GM12878 (cell line): ENCODE results near the gene LMBR1. TPM values are rescaled to one million over a fixed set of nuclear protein-coding genes. Genes with fewer than 3 reads are reported as not detected.

Experiments used
- ATAC-seq: fragments of 200-7000 bp; cut with Tn5 transposase; 3 replicates; pipeline ENCODE4 v1.9.1; 2020; ENCODE audit warnings: mild to moderate bottlenecking, moderate library complexity
- BruUV-seq: library from RNA; stranded (reverse); fragments of 400-500 nt; replicated peaks from 2 replicates; lab custom pipeline; 2021; lab: Mats Ljungman, UMichigan
- CTCF ChIA-PET: fragments of 300-600 bp; sonication (Branson Sonifier 250); formaldehyde crosslinking; extraction: SDS; loops from one replicate; lab custom pipeline; 2021; ENCODE audit warnings: inconsistent platforms; lab: Yijun Ruan, JAX
- POLR2A ChIA-PET: fragments of 350-600 bp; formaldehyde crosslinking; extraction: SDS; loops from one replicate; lab custom pipeline; 2021; ENCODE audit warnings: inconsistent platforms; lab: Charles Lee
- RAD21 ChIA-PET: fragments of 300-600 bp; sonication (Branson Sonifier 250); formaldehyde crosslinking; loops from one replicate; lab custom pipeline; 2023; ENCODE audit warnings: antibody characterized with exemption; ENCODE audit not compliant: unreplicated experiment; lab: Charles Lee
- SMC1A ChIA-PET: fragments of 300-600 bp; sonication (Branson Sonifier 250); formaldehyde crosslinking; loops from one replicate; lab custom pipeline; 2023; ENCODE audit not compliant: unreplicated experiment, uncharacterized antibody; lab: Charles Lee
- DNase-seq: peaks from one replicate; pipeline ENCODE4 v3.0.0-alpha.2; 2011; ENCODE audit warnings: low read depth, low spot score
- FAIRE-seq: peaks from 3 replicates; lab custom pipeline; 2011; peaks lifted over from hg19 to GRCh38; lab: Jason Lieb, UNC
- H2AFZ ChIP-seq: 2 replicates; pipeline ENCODE4 v1.6.0; 2011; ENCODE audit warnings: low read depth, low read length, control low read depth; ENCODE audit not compliant: control insufficient read depth
- H3K27ac ChIP-seq: 2 replicates; pipeline ENCODE4 v1.5.1; 2011; ENCODE audit warnings: control low read depth; ENCODE audit not compliant: control insufficient read depth, insufficient read depth
- H3K27me3 ChIP-seq, 2 experiments: replicated peaks in 1 of 2; 2 replicates each; pipeline versions ENCODE4 v1.6.0 to v1.6.1; 2011; ENCODE audit warnings: low read length in 1 of 2; ENCODE audit not compliant: control insufficient read depth in 2 of 2, insufficient read depth in 2 of 2
- H3K36me3 ChIP-seq, 2 experiments: 2 replicates each; pipeline ENCODE4 v1.5.1; 2011; ENCODE audit warnings: low read length in 1 of 2; ENCODE audit not compliant: control insufficient read depth in 2 of 2, insufficient read depth in 2 of 2
- H3K4me1 ChIP-seq: 2 replicates; pipeline ENCODE4 v1.6.1; 2011; ENCODE audit warnings: mild to moderate bottlenecking, low read length, moderate library complexity, mixed read lengths; ENCODE audit not compliant: control insufficient read depth, insufficient read depth
- H3K4me2 ChIP-seq: 2 replicates; pipeline ENCODE4 v1.6.0; 2011; ENCODE audit warnings: control low read depth; ENCODE audit not compliant: control insufficient read depth, insufficient read depth
- H3K4me3 ChIP-seq: fragments of 200-600 bp; sonication (generic); 2 replicates; pipeline ENCODE4 v1.5.1; 2016
- H3K79me2 ChIP-seq: 2 replicates; pipeline ENCODE4 v1.6.0; 2011; ENCODE audit warnings: low read length; ENCODE audit not compliant: control insufficient read depth, insufficient read depth
- H3K9ac ChIP-seq: 2 replicates; pipeline ENCODE4 v1.8.0; 2011; ENCODE audit warnings: low read length, control low read depth, mixed read lengths; ENCODE audit not compliant: control insufficient read depth, insufficient read depth
- H3K9me3 ChIP-seq: replicated peaks from 3 replicates; pipeline ENCODE4 v1.5.1; 2011; ENCODE audit warnings: mild to moderate bottlenecking, low read length; ENCODE audit not compliant: control insufficient read depth, insufficient read depth
- H4K20me1 ChIP-seq: 2 replicates; pipeline ENCODE4 v1.6.0; 2011; ENCODE audit not compliant: control insufficient read depth, insufficient read depth
- MTA2 ChIP-seq: fragments of 450-650 bp; IDR thresholded peaks from 2 replicates; pipeline ENCODE4 v1.6.1; 2016; ENCODE audit warnings: low read depth, mild to moderate bottlenecking, moderate library complexity
- POU2F2 ChIP-seq: IDR thresholded peaks from 3 replicates; pipeline ENCODE4 v1.6.1; 2011; ENCODE audit warnings: low read depth, mild to moderate bottlenecking, low read length, borderline replicate concordance
- SPI1 ChIP-seq: IDR thresholded peaks from 2 replicates; pipeline ENCODE4 v1.6.1; 2011; ENCODE audit warnings: low read depth, mild to moderate bottlenecking, low read length, moderate library complexity, borderline replicate concordance; ENCODE audit not compliant: insufficient read depth
- ZNF217 ChIP-seq: fragments of 450-650 bp; IDR thresholded peaks from 2 replicates; pipeline ENCODE4 v1.6.1; 2017; ENCODE audit warnings: antibody characterized with exemption, mild to moderate bottlenecking
- ZSCAN29 ChIP-seq: fragments of 450-650 bp; IDR thresholded peaks from 2 replicates; pipeline ENCODE4 v1.6.1; 2017; ENCODE audit warnings: mild to moderate bottlenecking, moderate library complexity
- WGBS: methylation state at CpG from one replicate; pipeline ENCODE4 v1.1.6; 2016; ENCODE audit warnings: low lambda C conversion rate; ENCODE audit not compliant: insufficient replicate concordance, insufficient coverage; ENCODE audit errors: missing lambda C conversion rate; 5-methylcytosine and 5-hydroxymethylcytosine counted together
- in situ Hi-C: fragments of 300-500 bp; cut with MboI; formaldehyde crosslinking; loops from 9 replicates; pipeline ENCODE4 v1.14.3; 2018; ENCODE audit warnings: mixed read lengths
- intact Hi-C: fragments of 100-400 bp; cut with micrococcal nuclease; formaldehyde crosslinking; loops from one replicate; pipeline ENCODE4 v1.14.2; 2022; ENCODE audit not compliant: unreplicated experiment
- polyA plus RNA-seq, 11 experiments: library from polyadenylated mRNA; depleted of rRNA in 4 of 11; unstranded in 6 of 11; stranded (reverse) in 5 of 11; fragments of >200 nt; fragmentation: Nextera tagmentation in 4 of 11; fragmentation: Illumina TruSeq in 1 of 11; extraction: Ambion mirVana in 4 of 11; extraction: Trizol in 1 of 11; gene quantifications; 1 replicate in 1 of 11; 2 replicates in 10 of 11; pipeline versions ENCODE4 v1.2.1 to v1.2.3, GENCODE V29; 2011 to 2016; ENCODE audit warnings: inconsistent platforms in 2 of 11, missing spikeins in 2 of 11, low read depth in 1 of 11
- total RNA-seq, 4 experiments: library from RNA; depleted of rRNA in 3 of 4; stranded (reverse); fragments of >200 nt in 3 of 4; fragmentation: Illumina TruSeq in 1 of 4; extraction: Trizol in 1 of 4; gene quantifications; 2 replicates each; pipeline versions ENCODE4 v1.2.1 to v1.2.3, GENCODE V29; 2013 to 2021
- TF ChIP-seq, protein P1 (sequence below): IDR thresholded peaks from 2 replicates; pipeline ENCODE4 v1.6.1; 2012; ENCODE audit warnings: low read depth, low read length, improper control_type of control experiment

The LMBR1 gene
- total and polyA plus RNA-seq, 10 of the 15 experiments (the other 5 are each of a cell fraction or from before 2014, with no cell fraction given), result 4.0 to 63.5 (median 28.8) TPM

DNA sequence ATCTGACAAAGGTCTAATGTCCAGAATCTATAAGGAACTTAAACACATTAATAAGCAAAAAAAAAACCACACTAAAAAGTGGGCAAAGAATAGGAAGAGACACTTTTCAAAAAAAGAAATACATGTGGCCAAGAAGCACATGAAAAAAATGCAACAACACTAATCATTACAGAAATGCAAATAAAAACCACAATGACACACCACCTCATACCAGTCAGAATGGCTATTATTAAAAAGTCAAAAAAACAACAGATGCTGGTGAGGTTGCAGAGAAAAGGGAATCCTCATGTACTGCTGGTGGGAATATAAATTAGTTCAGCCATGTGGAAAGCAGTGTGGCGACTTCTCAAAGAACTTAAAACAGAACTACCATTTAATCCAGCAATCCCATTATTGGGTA, 119.0 kb downstream of the LMBR1 start (continued):
- TF ChIP-seq ZSCAN29 (no peak), ZNF217 (no peak), MTA2 (peak; percentile 23; the same call in 1 of the 2 replicates), POU2F2 (0 out of 3 replicates have a peak, but pooled peaks have one; percentile 51)

DNA sequence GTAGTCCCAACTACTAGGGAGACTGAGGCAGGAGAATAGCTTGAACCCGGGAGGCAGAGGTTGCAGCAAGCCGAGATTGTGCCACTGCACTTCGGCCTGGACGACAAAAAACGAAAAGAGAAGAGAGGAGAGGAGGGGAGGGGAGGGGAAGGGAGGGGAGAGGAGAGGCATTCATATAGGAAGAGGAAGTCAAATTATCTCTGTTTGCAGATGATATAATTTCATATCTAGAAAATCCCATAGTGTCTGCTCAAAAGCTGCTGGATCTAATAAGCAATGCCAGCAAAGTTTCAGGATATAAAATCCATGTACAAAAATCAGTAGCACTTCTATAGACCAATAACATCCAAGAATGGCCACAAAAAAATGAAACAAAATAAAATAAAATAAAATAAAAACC, 120.3 kb downstream of the LMBR1 start:
- Histone ChIP-seq H3K27ac (0 out of 2 replicates have a peak overlapping the region, but pooled peaks have one; percentile 33), H3K79me2 (no peaks in the 10 kb centered on the region), H3K27me3 (no peaks in the 10 kb centered on the region), H4K20me1 (no peaks in the 10 kb centered on the region), H2AFZ (no peak overlapping the region), H3K9ac (no peak overlapping the region), H3K36me3 (no peaks in the 10 kb centered on the region), H3K4me2 (no peak overlapping the region), H3K4me1 (peaks cover 20% of the 10 kb centered on the region; the same call in 1 of the 2 replicates), H3K4me3 (no peak overlapping the region), H3K9me3 (peaks cover 2% of the 10 kb centered on the region; the same call in 2 of the 3 replicates)
- FAIRE-seq (no peak), DNase-seq (no peak), ATAC-seq (no peak)
- POLR2A ChIA-PET, result interaction anchor here (0.6 kb wide), 1 partner anchor 22 kb away, joined by 4 read pairs; no protein-coding TSS in a partner anchor
- CTCF ChIA-PET, result interaction anchor here (1.4 kb wide), 2 partner anchors 11 to 13 kb away, joined by 3 read pairs; no protein-coding TSS in a partner anchor
- 24% methylated on average over 5 of the region's 5 CpGs for WGBS
- intact Hi-C loops, result no loop called here
- SMC1A ChIA-PET, result interaction anchor here (1.0 to 5.6 kb wide), 5 partner anchors 7 to 132 kb away, joined by 4 to 56 read pairs (median 5); partner anchors contain the start of gene RNF32
- RAD21 ChIA-PET, result interaction anchor here (0.7 kb wide), 1 partner anchor 969 kb away, joined by 3 read pairs; no protein-coding TSS in a partner anchor
- no TSS peak for BruUV-seq
- in situ Hi-C loops, result no loop called here
- TF ChIP-seq, protein P1, sequence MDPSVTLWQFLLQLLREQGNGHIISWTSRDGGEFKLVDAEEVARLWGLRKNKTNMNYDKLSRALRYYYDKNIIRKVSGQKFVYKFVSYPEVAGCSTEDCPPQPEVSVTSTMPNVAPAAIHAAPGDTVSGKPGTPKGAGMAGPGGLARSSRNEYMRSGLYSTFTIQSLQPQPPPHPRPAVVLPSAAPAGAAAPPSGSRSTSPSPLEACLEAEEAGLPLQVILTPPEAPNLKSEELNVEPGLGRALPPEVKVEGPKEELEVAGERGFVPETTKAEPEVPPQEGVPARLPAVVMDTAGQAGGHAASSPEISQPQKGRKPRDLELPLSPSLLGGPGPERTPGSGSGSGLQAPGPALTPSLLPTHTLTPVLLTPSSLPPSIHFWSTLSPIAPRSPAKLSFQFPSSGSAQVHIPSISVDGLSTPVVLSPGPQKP, result no peak
- TF ChIP-seq SPI1, result 0 out of 2 replicates have a peak, but pooled peaks have one; percentile 14
